Activated naive CD4-positive, alpha-beta T cell treated with anti-CD3 and anti-CD28 coated beads, Interleukin-2, amount 50 U/mL, for 24 hours (primary cell): ENCODE measurements around the gene EXOC4.

Source experiments
- H3K27ac Mint-ChIP-seq: one replicate; pipeline ENCODE4 v1.8.0; 2021; ENCODE audit warnings: mild to moderate bottlenecking, mixed read lengths
- H3K27me3 Mint-ChIP-seq: one replicate; pipeline ENCODE4 v1.8.0; 2021; ENCODE audit warnings: mixed read lengths
- H3K36me3 Mint-ChIP-seq: one replicate; pipeline ENCODE4 v1.8.0; 2021; ENCODE audit warnings: mixed read lengths
- H3K4me1 Mint-ChIP-seq: one replicate; pipeline ENCODE4 v1.8.0; 2021; ENCODE audit warnings: mixed read lengths
- H3K4me3 Mint-ChIP-seq: one replicate; pipeline ENCODE4 v1.8.0; 2021; ENCODE audit warnings: mild to moderate bottlenecking, mixed read lengths
- H3K9me3 Mint-ChIP-seq: one replicate; pipeline ENCODE4 v1.8.0; 2021; ENCODE audit warnings: mixed read lengths

The EXOC4 gene

DNA sequence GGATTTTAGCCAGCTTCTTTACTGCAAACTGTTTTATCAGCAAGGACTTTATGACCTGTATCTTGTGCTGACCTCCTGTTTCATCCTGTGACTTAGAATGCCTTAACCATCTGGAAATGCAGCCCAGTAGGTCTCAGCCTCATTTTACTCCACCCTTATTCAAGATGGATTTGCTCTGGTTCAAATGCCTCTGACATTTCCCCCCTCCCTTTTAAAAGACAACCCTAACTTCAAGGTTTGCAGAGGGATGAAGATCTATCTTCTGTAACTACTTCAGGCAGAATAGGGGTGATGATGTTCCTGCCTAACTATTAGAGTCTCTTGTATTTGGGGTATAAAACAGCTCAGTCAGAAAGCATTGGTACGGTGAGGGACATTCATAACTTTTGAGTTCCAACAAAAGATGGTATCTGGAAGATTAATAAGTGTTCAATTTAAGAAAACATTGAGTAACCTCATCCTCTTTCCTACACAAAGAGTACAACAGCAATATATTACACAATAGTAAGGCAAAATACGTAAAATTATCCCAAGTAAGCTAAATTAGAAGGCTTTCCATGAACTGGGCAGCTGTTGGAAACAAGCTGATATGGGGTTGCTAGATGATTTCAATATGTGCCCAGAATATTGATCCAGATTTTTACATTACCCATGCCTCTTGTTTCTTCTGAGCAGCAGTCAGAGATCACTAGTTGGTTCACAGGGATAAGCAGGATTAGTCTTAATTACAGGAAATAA lies 834.3 kb downstream of the EXOC4 start:
- no peak overlapping the region for H3K4me3 Mint-ChIP-seq
- no peak overlapping the region for H3K27ac Mint-ChIP-seq
- peaks cover 19% of the 10 kb centered on the region for H3K9me3 Mint-ChIP-seq
- H3K27me3 Mint-ChIP-seq, result peaks cover 3% of the 10 kb centered on the region
- H3K36me3 Mint-ChIP-seq, result peaks cover 5% of the 10 kb centered on the region
- no peaks in the 10 kb centered on the region for H3K4me1 Mint-ChIP-seq

DNA sequence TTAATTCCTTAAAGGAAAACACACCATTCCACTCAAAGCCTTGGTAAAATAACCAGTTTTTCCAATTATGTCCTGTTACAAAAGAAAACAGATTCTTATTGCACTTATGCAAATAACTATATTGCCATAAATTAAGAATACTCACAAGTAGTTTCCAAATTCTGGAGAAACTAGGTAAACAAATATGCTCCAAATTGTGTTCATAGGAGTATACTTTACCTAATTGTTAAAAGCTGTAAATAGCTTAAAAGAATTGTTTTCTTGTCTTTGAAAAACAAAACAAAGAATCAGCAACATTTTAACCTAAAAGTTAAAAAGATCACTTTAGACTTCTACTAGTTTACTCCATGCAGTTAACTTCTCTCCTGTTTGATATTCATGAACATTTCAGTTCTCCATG lies 835.3 kb downstream of the EXOC4 start:
- H3K27ac Mint-ChIP-seq, result no peak overlapping the region
- H3K4me1 Mint-ChIP-seq, result no peaks in the 10 kb centered on the region
- peaks cover 3% of the 10 kb centered on the region for H3K27me3 Mint-ChIP-seq
- peaks cover 7% of the 10 kb centered on the region for H3K36me3 Mint-ChIP-seq
- peaks cover 23% of the 10 kb centered on the region for H3K9me3 Mint-ChIP-seq
- no peak overlapping the region for H3K4me3 Mint-ChIP-seq

DNA sequence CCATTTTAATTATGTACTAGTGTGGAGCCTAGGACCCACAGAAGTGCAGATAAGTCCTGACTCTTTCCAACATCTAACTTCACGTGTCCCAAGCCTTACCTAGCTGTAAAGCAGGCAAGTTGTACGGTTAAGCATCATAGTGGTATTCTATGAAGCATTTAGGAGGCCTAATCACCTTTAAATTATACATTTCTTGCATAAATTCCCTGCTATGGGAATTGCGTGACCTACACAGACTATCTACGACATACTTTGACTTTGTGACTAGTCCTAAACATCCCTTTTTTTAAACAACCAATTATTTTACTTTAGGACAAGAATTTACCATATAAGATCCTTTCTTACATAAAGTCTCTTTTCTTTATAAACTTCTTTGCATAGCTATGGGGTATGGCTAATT lies 836.6 kb downstream of the EXOC4 start:
- Mint-ChIP-seq H3K4me3 (no peak overlapping the region), H3K9me3 (peaks cover 36% of the 10 kb centered on the region), H3K4me1 (no peaks in the 10 kb centered on the region), H3K27ac (no peak overlapping the region), H3K36me3 (peaks cover 10% of the 10 kb centered on the region), H3K27me3 (peaks cover 3% of the 10 kb centered on the region)

DNA sequence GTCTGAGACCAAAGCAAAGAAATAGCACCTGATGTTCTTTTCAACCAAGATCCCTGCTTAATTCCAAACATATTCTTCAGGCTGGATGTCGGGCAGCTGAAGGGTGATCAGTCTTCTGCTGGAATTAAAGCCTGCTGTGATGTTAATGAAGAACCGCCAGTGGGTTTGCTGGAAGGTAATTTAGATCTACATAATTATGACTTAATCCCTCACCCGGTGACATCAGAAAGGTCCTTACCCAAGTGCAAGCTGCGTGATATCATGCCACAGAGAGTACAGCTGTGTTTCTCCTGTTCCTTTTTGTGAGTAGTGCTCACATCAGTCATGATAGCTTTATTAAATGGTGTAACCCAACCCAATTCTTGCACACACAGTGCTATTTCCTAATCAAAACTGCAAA lies 845.2 kb downstream of the EXOC4 start:
- H3K9me3 Mint-ChIP-seq, result peaks cover 32% of the 10 kb centered on the region
- H3K4me3 Mint-ChIP-seq, result no peak overlapping the region
- H3K27ac Mint-ChIP-seq, result no peak overlapping the region
- no peaks in the 10 kb centered on the region for H3K4me1 Mint-ChIP-seq
- H3K36me3 Mint-ChIP-seq, result peaks cover 4% of the 10 kb centered on the region
- H3K27me3 Mint-ChIP-seq, result no peaks in the 10 kb centered on the region

DNA sequence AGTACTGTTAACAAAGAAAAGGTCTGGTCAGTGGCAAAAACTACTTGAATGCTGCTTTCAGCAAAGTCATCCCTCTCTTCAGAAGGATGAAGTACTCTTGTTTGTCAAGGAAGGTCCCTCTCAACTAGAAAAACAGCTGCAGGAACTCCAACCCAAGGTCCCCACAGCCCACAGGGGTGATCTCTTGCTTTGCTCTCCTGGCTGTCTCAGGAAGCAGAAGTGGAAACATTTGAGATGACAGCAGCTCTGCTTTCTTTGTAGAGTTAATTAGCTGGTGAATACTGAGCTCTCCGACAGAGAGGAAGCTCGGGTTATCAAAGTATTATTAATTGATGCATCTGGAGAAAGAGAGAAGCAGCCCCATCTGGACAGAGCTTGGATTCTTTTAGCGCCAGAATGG lies 848.8 kb downstream of the EXOC4 start:
- Mint-ChIP-seq H3K9me3 (no peaks in the 10 kb centered on the region), H3K27me3 (no peaks in the 10 kb centered on the region), H3K4me3 (no peak overlapping the region), H3K36me3 (no peaks in the 10 kb centered on the region), H3K27ac (no peak overlapping the region), H3K4me1 (no peaks in the 10 kb centered on the region)

DNA sequence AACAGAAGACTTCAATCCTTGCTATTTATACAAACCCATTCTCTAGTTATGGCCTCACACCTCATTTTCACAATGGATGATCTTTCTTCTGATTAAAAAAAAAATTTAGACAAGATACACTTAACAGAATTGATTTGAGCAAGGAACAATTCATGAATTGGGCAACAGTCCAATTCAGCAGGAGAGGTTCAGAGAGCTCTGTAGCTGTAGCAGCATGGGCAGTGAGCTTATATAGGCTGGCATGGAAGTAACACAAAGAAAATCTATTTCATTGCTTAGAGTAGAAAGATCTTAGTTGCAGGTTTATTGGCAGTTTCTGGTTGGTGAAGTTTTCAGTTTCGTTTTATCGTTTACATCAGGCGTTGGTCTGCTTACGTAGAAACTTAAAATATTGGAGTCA lies 851.3 kb downstream of the EXOC4 start:
- no peaks in the 10 kb centered on the region for H3K9me3 Mint-ChIP-seq
- no peaks in the 10 kb centered on the region for H3K4me1 Mint-ChIP-seq

DNA sequence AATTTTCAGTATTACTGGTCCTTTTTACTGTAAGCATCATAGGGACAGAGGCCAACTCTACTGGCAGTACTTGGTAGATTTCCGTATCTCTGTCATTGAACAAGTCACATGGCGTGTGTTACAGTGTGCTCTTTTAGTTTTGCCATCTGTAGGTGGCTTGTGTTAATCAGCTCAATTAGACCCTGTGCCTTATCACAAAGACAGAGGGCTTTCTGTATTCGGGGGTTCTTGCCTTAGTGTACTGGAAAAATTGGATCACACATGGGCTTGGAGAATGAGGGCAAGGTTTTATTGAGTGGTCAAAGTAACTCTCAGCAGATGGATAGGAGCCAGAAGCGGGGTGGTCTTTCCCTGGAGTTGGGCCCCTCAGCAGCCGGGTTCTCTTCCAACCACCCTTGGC lies 853.0 kb downstream of the EXOC4 start:
- H3K4me1 Mint-ChIP-seq, result no peaks in the 10 kb centered on the region
- H3K27ac Mint-ChIP-seq, result no peak overlapping the region
- no peak overlapping the region for H3K4me3 Mint-ChIP-seq
- no peaks in the 10 kb centered on the region for H3K9me3 Mint-ChIP-seq
- H3K36me3 Mint-ChIP-seq, result no peaks in the 10 kb centered on the region
- no peaks in the 10 kb centered on the region for H3K27me3 Mint-ChIP-seq

More for the DNA sequence above, 851.3 kb downstream of the EXOC4 start:
- H3K4me3 Mint-ChIP-seq, result no peak overlapping the region
- H3K27ac Mint-ChIP-seq, result no peak overlapping the region
- no peaks in the 10 kb centered on the region for H3K27me3 Mint-ChIP-seq
- no peaks in the 10 kb centered on the region for H3K36me3 Mint-ChIP-seq

DNA sequence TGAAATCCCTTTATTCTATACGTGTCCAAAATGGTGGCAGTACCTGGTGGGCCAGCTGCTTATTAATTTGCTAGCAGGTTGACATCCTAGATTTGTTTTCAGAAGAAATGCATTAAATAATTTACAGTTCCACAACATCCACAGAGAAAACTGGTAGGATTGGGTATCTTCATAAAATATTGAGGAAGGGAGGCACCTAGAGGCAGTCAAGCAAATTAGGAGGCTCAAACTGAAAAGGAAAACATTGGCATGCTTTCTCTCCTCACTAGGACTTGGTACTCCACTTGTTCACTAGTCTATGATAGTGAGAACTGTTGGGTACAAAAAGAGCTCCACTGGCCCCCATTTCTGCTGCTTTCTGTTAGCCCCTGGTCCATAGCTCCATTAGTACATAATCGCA lies 855.9 kb downstream of the EXOC4 start:
- H3K27me3 Mint-ChIP-seq, result no peaks in the 10 kb centered on the region
- no peak overlapping the region for H3K4me3 Mint-ChIP-seq
- no peaks in the 10 kb centered on the region for H3K9me3 Mint-ChIP-seq
- no peak overlapping the region for H3K27ac Mint-ChIP-seq
- H3K4me1 Mint-ChIP-seq, result no peaks in the 10 kb centered on the region
- no peaks in the 10 kb centered on the region for H3K36me3 Mint-ChIP-seq

DNA sequence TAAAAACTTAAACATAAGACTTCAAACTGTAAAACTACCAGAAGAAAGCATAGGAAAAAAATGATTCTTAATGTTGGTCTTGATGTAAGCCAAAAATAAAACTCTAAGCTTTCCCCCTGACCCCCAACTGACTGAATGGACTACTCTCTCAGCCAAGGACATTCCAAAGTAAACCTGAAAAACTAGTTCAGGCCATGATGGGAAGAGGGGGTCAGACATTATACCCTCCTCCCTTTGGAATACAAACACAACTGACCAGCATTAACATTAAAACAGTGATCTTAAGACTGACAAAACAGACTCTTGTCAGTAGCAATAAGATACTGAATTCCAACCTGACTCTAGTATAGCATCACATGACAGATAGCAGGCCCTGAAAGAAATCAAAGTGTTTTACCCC lies 860.8 kb downstream of the EXOC4 start:
- Mint-ChIP-seq H3K27ac (no peak overlapping the region), H3K36me3 (no peaks in the 10 kb centered on the region), H3K4me1 (no peaks in the 10 kb centered on the region), H3K4me3 (no peak overlapping the region), H3K27me3 (peaks cover 1% of the 10 kb centered on the region), H3K9me3 (peaks cover 9% of the 10 kb centered on the region)

DNA sequence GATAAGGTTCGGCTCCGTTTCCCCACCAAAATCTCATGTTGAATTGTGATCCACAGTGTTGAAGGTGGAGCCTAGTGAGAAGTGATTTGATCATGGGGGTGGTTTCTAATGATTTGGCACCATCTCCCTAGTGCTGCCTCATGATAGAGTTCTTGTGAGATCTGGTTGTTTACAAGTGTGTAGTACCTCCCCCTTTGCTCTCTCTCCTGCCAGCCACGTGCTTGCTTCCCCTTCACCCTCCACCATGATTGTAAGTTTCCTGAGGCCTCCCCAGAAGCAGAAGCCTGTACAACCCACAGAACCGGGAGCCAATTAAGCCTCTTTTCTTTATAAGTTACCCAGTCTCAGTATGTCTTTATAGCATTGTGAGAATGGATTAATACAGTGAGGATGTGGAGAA lies 862.1 kb downstream of the EXOC4 start:
- Mint-ChIP-seq H3K4me3 (no peak overlapping the region), H3K27ac (no peak overlapping the region), H3K4me1 (no peaks in the 10 kb centered on the region), H3K27me3 (peaks cover 1% of the 10 kb centered on the region), H3K9me3 (peaks cover 9% of the 10 kb centered on the region), H3K36me3 (no peaks in the 10 kb centered on the region)
